GM15510 (cell line): Measurements from ENCODE around the gene TTC21A.

Source experiments
- POLR2A ChIP-seq: IDR thresholded peaks from 3 replicates; pipeline ENCODE4 v1.6.1; 2011; ENCODE audit warnings: borderline replicate concordance; ENCODE audit not compliant: insufficient read length; ENCODE audit errors: extremely low read depth

Gene TTC21A

DNA sequence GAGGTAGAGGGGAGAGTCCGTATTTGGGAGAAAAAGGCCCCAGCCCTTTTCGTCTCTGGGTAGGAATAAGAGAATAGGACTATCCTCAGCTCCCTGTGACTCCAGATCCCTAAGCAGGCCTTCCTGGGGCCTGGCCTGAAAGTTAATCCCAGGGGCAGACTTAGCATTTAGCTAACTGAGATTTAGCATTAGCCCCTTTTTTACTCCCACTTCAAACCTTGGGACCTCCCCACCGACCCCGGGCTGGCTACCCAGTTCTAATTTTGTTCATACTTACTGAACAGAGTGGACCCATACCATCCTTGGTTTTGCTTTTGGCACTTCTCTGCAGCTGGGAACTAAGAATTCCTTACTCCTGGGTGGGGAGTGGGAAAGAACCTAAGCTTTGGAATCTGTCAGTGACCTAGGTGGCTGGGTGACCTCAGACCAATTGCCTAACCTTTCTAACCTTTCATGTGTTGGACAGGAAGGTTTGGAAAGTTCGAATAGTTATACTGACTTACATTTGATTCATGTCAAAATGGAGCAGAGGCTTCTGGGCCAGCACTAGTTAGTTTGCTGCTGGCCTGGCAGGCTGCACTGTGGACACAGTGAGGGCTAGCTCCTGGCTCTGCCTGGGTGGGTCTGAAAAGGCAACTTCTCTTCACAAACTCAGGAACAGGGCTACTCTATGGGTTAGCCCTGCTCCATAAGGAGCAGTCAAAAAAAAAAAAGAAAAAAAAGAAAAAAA is 11.6 kb downstream of the TTC21A start:
- no peak for TF ChIP-seq POLR2A

- no peak for TF ChIP-seq POLR2A
These were observed 14.1 kb downstream of the TTC21A start for GRCh38 chr3:39121621-39122020.

- TF ChIP-seq POLR2A, result no peak
These were observed 15.3 kb downstream of the TTC21A start for GRCh38 chr3:39122813-39123212.

- no peak for TF ChIP-seq POLR2A
These were observed 17.7 kb downstream of the TTC21A start for GRCh38 chr3:39124876-39125840.

- no peak for TF ChIP-seq POLR2A
These were observed 18.5 kb downstream of the TTC21A start for GRCh38 chr3:39125841-39126500.

- no peak for TF ChIP-seq POLR2A
These were observed 19.1 kb downstream of the TTC21A start for GRCh38 chr3:39126532-39127071.

GRCh38 chr3:39127269-39127907 is 19.9 kb downstream of the TTC21A start:
- no peak for TF ChIP-seq POLR2A

- TF ChIP-seq POLR2A, result no peak
These were observed 20.4 kb downstream of the TTC21A start for GRCh38 chr3:39127908-39128304.

DNA sequence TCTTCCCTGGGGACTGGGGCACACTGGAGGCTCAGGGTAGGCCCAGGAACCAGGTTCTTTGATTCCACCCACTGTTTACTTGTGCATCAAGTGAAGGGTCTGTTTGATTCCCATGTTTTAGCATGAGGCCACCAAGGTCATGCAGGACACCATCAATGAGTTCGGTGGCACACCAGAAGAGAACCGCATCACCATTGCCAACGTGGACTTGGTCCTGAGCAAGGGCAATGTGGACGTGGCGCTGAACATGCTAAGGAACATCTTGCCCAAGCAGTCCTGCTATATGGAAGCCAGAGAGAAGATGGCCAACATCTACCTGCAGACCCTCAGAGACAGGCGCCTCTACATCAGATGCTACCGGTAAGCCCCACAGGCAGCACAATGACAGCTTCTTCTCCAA is 21.5 kb downstream of the TTC21A start:
- no peak for TF ChIP-seq POLR2A

DNA sequence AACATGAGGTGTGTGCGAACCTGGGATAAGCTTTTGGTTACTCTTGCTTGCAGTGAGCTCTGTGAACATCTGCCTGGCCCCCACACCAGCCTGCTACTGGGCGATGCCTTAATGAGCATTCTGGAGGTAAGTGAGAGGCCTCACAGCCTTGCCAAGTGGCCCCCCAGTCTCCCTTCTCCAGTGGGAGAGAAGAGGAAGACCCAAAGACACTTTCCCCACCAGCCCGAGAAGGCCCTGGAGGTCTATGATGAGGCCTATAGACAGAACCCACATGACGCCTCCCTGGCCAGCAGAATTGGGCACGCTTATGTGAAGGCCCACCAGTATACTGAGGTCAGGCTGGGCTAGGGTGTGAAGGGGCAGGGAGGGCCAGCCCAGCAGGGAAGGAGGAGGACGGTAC is 22.5 kb downstream of the TTC21A start:
- TF ChIP-seq POLR2A, result no peak

GRCh38 chr3:39130693-39131265 is 23.3 kb downstream of the TTC21A start:
- TF ChIP-seq POLR2A, result no peak

- TF ChIP-seq POLR2A, result no peak
These were observed 24.9 kb downstream of the TTC21A start for GRCh38 chr3:39132096-39133092.

GRCh38 chr3:39133093-39133490 is 25.6 kb downstream of the TTC21A start:
- TF ChIP-seq POLR2A, result no peak
